Measurements from ENCODE around the gene NPHP4. TPM values are rescaled to one million over a fixed set of nuclear protein-coding genes. Genes with fewer than 3 reads are reported as not detected.

Gene NPHP4
- total RNA-seq, 1 donor = 8.0 TPM

DNA sequence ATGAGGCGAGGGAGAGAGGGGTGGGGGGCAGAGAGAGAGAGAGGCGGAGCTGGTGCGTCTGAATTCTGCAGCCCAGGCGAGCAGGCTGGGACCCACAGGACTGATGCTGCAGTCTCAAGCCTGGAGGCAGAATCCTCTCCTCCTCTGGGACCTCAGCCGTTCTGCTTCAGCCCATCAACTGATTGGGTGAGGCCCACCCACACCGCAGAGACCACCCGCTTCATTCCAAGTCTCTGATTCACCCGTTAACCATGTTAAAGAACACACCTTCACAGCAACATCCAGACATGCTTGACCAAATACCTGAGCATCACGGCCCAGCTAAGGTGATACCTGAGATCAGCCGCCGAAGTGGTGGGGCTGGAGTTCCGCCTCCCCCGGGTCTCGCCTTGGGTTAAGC lies 147.8 kb downstream of the NPHP4 start:
- H3K4me1 ChIP-seq (ENCODE audit: insufficient read depth, low read length) = no peaks in the 10 kb centered on the region
- no peaks in the 10 kb centered on the region for H3K79me2 ChIP-seq (ENCODE audit: insufficient read depth, low read length)
- H3K4me2 ChIP-seq (ENCODE audit: insufficient read depth, low read length) = no peak overlapping the region
- no peak overlapping the region for H3K27ac ChIP-seq (ENCODE audit: low read depth, low read length)
- DNase-seq (ENCODE audit: insufficient read length, low spot score, missing footprints) = no peak
- H3K36me3 ChIP-seq (ENCODE audit: insufficient read depth, low read length) = no peaks in the 10 kb centered on the region
- no peak overlapping the region for H3K4me3 ChIP-seq (ENCODE audit: insufficient read depth, low read length)
- TF ChIP-seq, protein P1, sequence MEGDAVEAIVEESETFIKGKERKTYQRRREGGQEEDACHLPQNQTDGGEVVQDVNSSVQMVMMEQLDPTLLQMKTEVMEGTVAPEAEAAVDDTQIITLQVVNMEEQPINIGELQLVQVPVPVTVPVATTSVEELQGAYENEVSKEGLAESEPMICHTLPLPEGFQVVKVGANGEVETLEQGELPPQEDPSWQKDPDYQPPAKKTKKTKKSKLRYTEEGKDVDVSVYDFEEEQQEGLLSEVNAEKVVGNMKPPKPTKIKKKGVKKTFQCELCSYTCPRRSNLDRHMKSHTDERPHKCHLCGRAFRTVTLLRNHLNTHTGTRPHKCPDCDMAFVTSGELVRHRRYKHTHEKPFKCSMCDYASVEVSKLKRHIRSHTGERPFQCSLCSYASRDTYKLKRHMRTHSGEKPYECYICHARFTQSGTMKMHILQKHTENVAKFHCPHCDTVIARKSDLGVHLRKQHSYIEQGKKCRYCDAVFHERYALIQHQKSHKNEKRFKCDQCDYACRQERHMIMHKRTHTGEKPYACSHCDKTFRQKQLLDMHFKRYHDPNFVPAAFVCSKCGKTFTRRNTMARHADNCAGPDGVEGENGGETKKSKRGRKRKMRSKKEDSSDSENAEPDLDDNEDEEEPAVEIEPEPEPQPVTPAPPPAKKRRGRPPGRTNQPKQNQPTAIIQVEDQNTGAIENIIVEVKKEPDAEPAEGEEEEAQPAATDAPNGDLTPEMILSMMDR (IDR thresholded peaks at IDR 0.05; ENCODE audit: extremely low read depth, low read depth, low read length) = no peak
- H3K27me3 ChIP-seq (ENCODE audit: insufficient read depth, low read length) = no peaks in the 10 kb centered on the region
- H3K9me3 ChIP-seq (ENCODE audit: low read depth, low read length) = no peaks in the 10 kb centered on the region
- no peaks in the 10 kb centered on the region for H4K20me1 ChIP-seq (ENCODE audit: insufficient read depth, low read length)
- no peak overlapping the region for H2AFZ ChIP-seq (ENCODE audit: low read length)

GRCh38 chr1:5843521-5844096 lies 148.6 kb downstream of the NPHP4 start:
- Histone ChIP-seq H2AFZ (ENCODE audit: low read length) (no peak overlapping the region), H4K20me1 (ENCODE audit: insufficient read depth, low read length) (no peaks in the 10 kb centered on the region), H3K4me1 (ENCODE audit: insufficient read depth, low read length) (no peaks in the 10 kb centered on the region), H3K4me2 (ENCODE audit: insufficient read depth, low read length) (no peak overlapping the region), H3K27me3 (ENCODE audit: insufficient read depth, low read length) (no peaks in the 10 kb centered on the region), H3K27ac (ENCODE audit: low read depth, low read length) (no peak overlapping the region), H3K9me3 (ENCODE audit: low read depth, low read length) (no peaks in the 10 kb centered on the region), H3K79me2 (ENCODE audit: insufficient read depth, low read length) (no peaks in the 10 kb centered on the region), H3K4me3 (ENCODE audit: insufficient read depth, low read length) (no peak overlapping the region), H3K36me3 (ENCODE audit: insufficient read depth, low read length) (no peaks in the 10 kb centered on the region)
- peak; percentile 86 for DNase-seq (ENCODE audit: insufficient read length, low spot score, missing footprints)
- TF ChIP-seq, protein P1 (IDR thresholded peaks at IDR 0.05; ENCODE audit: extremely low read depth, low read depth, low read length) = no peak

- H4K20me1 ChIP-seq (ENCODE audit: insufficient read depth, low read length) = no peaks in the 10 kb centered on the region
- H3K9me3 ChIP-seq (ENCODE audit: low read depth, low read length) = no peaks in the 10 kb centered on the region
- no peaks in the 10 kb centered on the region for H3K36me3 ChIP-seq (ENCODE audit: insufficient read depth, low read length)
- no peak for DNase-seq (ENCODE audit: insufficient read length, low spot score, missing footprints)
- no peak overlapping the region for H3K4me2 ChIP-seq (ENCODE audit: insufficient read depth, low read length)
- no peak overlapping the region for H3K27ac ChIP-seq (ENCODE audit: low read depth, low read length)
- TF ChIP-seq, protein P1 (IDR thresholded peaks at IDR 0.05; ENCODE audit: extremely low read depth, low read depth, low read length) = no peak
- no peaks in the 10 kb centered on the region for H3K79me2 ChIP-seq (ENCODE audit: insufficient read depth, low read length)
- no peaks in the 10 kb centered on the region for H3K4me1 ChIP-seq (ENCODE audit: insufficient read depth, low read length)
- H3K27me3 ChIP-seq (ENCODE audit: insufficient read depth, low read length) = no peaks in the 10 kb centered on the region
- no peak overlapping the region for H3K4me3 ChIP-seq (ENCODE audit: insufficient read depth, low read length)
- no peak overlapping the region for H2AFZ ChIP-seq (ENCODE audit: low read length)
Measured at GRCh38 chr1:5842679-5843078, 149.5 kb downstream of the NPHP4 start.

DNA sequence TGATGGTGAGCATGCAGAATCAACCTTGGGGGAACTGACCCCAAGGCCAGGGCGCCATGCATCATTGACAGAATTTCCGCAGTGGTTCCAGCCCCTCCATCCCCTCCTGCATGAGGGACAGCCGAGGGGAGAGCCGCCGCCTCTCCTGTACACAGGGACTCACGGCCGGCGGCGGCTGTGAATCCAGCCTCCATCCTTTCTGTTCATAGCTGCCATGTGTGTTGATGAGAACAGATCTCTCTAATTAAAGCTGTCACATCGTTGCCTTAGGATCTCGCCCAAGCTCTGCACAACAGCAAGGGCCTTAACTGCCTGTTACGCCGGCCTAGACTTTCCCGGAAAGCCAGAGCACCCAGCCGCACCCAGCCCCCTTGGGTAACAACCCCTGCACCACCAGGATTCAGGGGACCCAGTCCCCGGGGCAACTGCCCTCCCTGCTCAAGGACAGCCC lies 151.6 kb downstream of the NPHP4 start:
- H3K4me3 ChIP-seq (ENCODE audit: insufficient read depth, low read length) = no peak overlapping the region

More for the DNA sequence above, 151.6 kb downstream of the NPHP4 start:
- no peaks in the 10 kb centered on the region for H3K36me3 ChIP-seq (ENCODE audit: insufficient read depth, low read length)
- H4K20me1 ChIP-seq (ENCODE audit: insufficient read depth, low read length) = no peaks in the 10 kb centered on the region
- H3K27ac ChIP-seq (ENCODE audit: low read depth, low read length) = no peak overlapping the region
- no peaks in the 10 kb centered on the region for H3K9me3 ChIP-seq (ENCODE audit: low read depth, low read length)
- TF ChIP-seq, protein P1 (IDR thresholded peaks at IDR 0.05; ENCODE audit: extremely low read depth, low read depth, low read length) = no peak
- no peaks in the 10 kb centered on the region for H3K79me2 ChIP-seq (ENCODE audit: insufficient read depth, low read length)
- peak; percentile 84 for DNase-seq (ENCODE audit: insufficient read length, low spot score, missing footprints)
- H2AFZ ChIP-seq (ENCODE audit: low read length) = no peak overlapping the region
- H3K4me2 ChIP-seq (ENCODE audit: insufficient read depth, low read length) = no peak overlapping the region
- H3K27me3 ChIP-seq (ENCODE audit: insufficient read depth, low read length) = no peaks in the 10 kb centered on the region
- H3K4me1 ChIP-seq (ENCODE audit: insufficient read depth, low read length) = no peaks in the 10 kb centered on the region
